ENCODE results near the gene NRP1.

NRP1 gene

DNA sequence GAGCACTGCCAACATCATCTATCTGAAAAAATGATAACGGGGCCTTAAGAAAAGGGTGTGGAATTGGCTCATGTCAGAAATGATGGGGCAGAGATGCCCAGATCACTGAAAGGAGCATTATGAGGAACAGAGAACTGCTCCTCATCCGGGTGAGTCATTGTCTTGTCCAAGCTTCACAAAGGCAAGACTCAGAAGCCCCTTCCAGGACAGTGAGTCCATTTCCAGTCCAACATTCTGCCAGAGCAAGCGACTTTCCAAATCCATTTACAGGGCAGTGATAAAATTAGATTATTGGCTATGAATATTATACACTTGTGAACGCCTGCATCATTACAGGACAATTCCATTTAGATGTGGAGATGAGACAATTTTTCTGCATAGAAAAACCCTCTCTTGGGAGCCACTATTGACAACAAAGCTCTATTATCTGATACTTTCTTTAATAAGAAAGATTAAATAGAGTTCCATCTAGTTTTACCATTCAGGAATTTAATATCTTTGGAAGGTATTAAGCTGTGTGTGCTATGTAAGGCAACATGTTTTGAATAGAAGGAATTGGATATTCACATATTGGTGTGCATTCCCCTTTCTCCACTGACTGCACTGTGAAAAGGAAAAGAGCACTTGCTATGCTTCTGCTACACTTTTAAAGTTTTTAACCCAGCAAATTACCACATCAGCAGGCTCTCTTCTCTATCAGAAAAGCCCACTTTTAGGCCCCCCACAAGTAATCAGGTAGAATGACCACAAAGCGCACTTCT, 159.6 kb downstream of the NRP1 start:
- no peak for FAIRE-seq

DNA sequence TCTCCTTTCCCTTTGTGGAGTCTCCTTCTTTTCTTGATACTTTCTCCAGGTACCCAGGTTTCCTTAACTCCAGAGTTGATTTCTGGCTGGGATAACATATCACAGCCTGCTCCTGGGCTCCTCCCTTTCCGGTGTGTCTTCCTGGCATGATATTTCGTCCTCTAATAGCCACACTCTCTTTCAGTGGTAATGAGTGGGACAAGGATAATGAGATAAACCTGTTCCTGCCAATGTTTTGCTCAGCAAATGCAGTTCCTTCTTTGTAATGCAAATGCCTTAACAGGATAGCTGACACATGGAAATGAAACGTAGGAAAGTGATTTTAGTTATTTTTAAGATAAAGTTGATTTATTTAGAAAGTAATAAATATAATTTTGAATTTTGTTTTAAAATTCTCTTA, 168.6 kb downstream of the NRP1 start:
- no peak for FAIRE-seq

DNA sequence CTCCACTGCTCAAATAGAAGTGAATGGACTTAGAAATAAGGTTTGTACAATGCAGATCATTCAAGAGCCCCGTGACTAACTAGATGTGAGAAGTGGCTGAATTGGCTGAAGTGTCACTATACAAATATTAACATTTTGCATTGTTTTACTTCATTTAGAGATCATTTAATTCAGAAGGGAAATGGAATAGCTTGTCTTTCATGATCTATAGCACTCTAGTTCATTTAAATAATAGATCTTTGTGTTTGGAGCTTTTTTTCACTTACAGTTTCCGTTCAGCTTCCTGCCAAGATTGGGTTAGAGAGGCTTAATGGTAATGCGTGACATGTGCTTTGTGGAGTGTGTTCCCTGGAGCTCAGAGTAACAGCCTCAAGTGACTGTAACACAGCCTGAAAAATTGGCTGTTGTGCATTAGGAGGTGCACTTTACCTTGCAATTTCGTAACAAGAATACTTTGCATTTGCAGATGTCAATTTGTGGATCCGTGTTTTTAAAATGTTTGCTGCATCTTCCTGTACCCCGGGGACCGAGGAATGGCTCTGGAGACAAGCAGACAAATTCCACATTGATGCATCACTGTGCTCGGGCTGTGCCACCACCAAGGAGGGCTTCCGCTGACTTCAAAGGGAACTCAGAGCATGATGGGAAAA, 170.3 kb downstream of the NRP1 start:
- FAIRE-seq = no peak

DNA sequence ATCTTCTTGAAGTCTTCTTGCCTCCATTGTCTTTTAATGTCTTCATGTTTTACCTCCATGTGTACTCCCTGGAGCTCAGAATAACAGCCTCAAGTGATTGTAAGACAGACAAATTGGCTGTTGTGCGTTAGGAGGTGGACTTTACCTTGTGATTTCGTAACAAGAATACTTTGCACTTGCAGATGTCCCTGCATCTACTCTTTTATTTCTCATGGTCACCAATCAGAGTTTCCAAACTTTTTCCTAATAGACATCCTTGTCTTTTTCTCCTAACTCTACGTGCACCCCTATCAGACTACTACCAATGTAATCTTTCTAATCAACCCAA, 172.3 kb downstream of the NRP1 start:
- no peak for FAIRE-seq

DNA sequence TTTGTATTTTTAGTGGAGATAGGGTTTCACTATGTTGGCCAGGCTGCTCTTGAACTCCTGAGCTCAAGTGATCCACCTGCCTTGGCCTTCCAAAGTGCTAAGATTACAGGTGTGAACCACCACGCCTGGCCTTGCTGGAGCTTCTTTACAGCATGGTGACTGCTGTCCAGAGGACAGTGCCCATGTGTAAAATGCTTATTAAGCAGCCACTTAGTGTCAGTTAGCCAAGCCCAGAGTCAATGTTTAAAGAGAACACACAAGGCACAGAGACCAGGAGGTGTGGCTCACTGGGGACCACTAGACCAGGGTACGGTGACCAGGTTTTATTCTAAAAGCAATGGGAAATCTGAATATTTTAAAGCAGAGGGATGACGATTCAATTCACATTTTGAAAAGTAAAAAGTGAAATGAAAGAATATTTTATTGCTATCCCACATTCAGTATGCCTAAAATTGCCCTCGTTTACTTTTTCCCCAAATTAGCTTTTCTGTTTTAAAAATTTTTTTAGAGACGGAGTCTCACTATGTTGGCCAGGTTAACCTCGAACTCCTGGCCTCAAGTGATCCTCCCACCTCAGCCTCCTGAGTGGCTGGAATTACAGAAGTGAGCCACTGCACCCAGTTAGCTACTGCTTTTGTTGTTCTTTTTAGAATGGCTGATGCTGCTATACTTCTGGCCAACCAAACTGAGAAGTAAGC, 172.8 kb downstream of the NRP1 start:
- no peak for FAIRE-seq

DNA sequence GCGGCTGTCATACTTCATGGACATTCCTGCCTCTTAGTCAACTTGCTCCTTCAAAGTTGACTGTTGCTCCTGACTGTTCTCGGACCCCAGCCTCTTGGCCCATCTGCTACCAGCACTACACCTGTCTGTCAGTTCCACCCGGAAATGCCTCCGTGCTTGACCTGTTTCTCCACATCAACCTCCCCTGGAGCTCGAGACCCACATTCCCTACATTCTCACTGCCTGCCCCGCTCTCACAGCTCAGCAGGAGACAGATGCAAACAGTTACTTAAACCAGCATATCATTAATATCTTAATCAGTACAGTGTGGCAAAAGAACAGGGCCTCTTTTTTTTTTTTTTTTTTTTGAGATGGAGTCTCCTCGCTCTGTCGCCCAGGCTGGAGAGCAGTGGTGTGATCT, 174.3 kb downstream of the NRP1 start:
- no peak for FAIRE-seq

DNA sequence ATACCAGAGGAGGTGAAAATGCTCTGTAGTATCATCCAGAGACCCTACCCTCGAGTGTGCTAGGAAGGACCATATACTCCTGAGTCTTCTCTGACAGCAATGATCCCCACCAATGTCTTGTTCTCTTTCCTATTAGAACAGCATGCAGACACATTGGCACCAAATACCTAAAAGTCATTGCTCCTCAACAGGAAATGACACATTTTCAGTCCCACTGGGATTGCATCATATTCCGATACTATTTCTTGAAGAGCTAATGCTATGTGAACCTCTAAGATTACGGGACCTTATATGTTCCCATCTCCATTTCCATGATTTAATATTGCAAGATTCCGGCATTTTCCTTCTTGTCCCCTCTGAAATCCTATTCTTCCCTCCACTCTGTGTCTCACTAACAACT, 177.4 kb downstream of the NRP1 start:
- no peak for FAIRE-seq

DNA sequence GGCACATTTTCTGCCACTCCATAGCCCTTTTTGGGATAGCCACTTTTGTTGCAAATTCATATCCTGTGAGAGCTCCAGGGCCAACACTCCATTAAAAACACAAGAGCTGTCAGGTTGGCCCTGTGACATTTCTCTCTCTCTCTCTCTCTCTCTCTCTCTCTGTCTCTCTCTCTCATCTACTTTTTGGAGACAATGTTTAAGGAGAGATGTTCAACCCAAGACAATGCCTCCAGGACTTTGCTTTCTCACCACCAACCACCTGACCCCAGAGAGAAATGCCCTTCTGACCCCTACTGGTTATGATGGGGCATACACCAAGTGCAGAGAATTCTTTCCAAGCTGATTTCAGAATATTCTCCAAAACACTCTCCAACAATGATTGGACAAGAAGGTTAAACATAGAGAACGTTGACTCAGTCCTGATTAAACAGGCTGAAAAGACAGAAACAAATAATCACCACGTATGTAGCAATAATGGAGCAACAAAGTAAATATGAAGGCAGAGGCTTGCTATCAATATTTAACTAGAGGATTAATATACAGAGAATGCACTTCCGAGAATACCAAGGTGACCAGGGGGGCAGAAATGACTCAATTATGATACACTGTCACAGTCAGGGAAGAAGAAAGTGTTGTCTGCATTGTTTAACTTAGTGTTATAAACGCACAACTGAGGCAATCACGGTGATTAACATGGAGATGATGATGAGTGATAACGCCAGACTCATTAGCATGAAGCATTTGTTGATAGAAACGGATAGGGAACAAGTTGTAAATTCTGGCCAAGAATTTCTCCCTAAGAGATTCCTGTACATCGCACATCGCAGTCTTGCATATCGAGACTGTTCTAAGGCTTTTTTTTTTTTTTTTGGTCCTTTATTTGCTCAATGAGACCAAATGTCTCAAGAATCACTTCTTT, 178.5 kb downstream of the NRP1 start:
- no peak for FAIRE-seq

DNA sequence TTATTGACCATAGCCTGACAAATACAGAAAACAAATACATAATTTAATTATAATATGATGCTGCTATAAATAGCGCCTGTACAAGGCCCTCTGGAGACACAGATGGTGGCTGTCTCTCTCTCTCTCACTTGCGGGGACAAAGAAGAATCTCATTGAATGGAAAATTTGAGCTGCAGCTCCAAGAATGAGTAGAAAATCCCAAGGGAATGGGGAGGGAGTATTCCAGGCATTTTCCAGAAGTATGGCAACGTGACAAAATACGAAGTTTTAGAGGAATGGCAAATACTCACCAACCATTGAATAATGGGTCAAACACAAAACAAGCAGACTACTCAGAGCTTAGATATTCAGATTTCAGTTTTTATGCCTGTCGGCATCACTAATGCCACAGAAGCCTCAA, 179.9 kb downstream of the NRP1 start:
- FAIRE-seq = no peak

DNA sequence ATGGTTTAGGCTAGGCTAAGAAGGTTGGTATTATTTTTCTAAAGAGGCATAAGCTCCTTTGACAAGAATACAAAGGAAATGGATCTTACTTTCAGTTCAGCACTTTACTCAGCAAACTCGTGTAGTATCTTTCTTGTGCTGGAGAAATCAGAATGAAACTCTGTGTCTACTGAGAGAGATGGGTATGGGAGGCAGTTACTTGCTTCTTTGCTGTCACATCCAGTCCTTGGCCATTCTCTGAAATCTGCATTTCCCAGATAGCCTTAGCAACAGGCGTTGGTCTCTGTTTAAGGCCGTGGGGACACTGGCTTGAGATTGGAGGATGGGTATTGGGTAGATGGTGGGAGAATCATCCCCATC, 180.5 kb downstream of the NRP1 start:
- FAIRE-seq = no peak

DNA sequence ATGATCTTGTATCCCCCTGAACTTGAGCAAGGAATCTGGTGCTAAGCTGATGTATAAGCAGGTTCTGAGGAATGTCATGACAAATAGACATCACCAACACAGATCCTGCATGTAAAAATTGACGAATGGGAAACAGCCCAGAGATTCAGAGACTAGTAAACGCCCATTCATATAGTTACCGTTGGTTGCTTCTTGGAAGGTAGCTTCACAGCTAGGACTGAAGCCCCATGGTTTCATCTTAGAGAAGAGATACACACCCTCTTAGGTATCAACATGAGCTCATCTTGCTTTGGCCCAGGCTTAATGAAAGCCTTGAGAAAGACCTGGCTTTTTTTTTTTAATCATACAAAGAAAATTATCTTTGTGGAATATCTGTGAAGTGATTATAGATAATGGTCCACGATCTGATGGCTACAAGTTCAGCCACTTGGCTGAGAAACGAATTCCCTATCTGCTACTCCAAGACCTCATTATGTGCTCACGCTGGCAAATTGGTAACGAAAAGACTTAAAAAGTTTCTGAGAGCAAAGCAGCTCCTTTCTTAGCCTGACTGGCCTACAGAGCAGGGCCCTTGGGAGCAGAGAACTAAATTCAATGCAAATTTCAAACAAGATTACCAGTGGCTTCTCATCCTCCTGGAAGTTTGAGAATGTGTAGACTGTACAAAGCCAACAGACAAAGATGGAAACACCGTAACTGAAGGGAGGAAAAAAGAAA, 181.1 kb downstream of the NRP1 start:
- no peak for FAIRE-seq

DNA sequence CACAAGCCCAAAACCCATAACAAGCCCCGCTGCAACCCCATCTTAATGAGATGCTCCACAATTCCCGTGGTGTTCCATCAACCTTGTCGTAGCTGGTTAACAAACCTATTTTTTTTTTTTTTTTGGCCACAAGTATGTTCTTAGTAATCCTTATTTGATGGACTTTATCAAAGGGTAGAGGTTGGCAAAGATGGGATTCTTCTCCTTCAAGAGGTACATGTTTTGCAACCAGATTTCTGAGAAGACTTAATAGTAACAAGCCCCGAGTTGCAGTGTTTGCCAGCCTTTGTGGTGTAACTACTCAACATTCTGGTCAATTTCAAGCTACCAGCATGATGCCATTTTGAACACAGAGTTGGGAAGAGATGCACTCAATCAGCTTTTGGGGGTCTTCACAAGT, 181.7 kb downstream of the NRP1 start:
- no peak for FAIRE-seq

DNA sequence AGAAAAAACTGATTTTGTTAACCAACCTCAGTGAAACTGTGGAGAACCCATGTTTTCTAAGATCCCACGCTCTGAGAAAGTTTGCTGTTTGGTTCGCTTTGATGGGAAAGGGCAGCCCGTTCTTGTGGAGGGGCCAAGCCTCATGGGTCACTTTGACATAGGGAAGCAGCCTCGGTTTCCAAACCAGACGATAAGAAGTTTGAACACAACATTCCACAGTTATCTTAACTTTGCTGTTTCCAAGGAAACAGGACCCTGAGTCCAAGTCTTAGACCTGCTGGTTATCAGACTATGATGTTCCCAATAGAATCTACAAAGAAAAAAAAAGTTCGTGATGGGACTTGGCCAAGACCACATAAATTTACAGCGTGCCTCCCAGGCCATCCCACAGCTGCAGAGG, 182.3 kb downstream of the NRP1 start:
- no peak for FAIRE-seq

DNA sequence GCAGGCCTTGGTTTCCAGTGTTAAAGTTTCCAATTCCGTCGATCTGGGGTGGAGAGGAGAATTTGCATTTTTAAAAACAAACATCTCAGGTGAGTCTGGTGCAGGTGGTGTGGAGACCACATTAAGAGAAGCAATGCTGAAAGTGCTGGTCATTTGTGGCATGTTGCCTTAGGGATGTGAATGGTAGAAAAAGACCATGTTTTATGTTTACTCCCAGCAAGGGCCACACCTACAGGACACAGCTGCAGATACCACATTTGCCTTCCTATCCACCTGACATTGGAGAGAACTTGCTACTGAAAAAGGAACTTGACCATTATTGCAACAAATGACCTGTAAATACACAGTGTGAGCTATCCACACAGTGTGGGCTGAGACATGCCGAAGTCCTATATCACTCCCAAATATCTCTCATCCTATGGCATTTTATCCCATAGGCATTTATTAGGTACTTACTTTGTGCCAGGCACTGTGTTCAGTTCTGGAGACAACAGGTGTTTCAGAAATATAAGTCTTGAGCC, 183.1 kb downstream of the NRP1 start:
- FAIRE-seq = no peak

DNA sequence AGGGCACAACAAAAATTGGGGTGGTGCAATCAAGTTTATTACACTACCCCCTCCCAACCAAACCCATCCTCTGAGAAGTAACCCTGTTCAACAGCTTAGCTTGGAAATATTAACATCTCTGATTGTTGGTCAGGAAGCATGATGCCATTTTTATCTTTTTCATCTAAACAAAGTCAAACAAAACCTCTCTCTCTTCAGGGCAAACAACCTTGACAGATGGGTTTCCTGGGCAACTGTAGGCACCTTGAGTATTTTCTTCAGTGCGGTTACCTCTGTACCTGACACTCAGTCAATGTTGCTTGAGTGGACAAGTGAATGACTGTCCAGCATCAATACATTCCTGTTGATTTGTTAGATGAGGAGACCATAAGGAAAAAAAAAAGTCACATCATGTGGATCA, 183.6 kb downstream of the NRP1 start:
- no peak for FAIRE-seq

DNA sequence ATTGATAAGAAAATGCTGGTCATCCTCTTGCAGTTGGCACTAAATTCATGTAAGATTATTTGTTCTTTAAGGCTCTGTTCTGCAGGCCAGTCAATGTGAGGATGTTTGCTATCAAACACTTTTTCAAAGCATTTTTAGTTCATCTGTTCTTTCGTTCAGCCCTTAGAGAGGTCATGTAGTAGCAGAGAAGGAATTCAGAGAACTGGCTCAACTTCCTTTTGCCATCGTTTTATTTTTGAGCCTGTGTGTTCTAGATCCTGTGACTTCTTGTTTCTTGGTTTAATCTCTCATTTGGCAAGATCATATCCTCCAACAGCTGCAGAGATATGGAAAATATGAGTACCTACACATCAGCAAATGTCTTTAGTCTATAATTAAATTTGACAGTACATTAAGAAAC, 184.3 kb downstream of the NRP1 start:
- FAIRE-seq = no peak

DNA sequence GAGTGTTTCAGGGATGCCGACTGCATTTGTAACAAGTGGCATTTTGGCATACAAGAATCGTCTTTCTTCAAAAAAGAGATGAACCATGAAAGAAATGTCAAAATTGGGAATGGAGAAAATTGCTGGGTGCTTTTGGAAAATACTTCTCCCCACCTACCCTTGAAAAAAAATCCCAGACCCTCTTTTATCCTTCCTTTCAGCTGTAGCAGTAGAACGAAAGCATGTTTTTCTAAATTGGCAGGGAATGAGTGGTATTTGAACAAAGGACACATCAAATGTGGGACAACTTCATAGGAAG, 187.5 kb downstream of the NRP1 start:
- no peak for FAIRE-seq

DNA sequence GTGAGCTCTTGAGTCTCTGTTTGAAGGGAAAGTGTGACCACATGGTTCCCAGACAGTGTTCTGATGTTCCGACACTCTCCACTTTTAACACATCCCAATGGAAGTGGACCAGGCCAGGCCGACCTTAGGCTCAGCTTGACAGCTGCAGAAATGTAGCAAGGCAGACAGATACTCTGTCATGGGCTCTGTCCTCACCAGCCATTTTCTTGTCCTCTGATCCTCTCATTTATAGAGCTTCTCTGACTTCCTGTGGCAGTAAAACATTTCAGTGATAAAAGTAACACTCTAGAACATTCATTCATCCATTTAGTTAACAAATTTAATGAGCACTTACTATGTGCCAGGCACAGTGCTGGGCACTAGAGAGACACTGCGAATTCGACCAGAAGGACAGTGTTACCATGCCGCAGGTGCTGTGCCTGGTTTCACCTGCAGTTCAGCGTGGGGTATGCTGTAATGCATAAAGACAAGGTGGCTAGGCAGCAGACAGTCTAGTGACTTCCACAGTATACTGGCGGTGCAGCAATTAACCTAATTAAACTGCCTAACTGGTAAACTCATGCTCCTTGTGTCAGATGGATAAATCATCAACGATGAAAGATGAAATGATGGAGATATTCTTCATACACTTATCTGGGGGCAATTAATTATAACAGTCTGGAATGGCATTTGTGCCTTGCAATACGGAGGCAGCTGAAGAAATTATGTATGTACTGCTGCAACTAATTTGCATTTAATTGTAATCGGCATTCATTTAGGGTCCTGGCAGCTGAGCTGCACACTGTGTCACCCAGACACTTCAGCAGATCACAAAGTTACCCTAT, 188.1 kb downstream of the NRP1 start:
- no peak for FAIRE-seq

DNA sequence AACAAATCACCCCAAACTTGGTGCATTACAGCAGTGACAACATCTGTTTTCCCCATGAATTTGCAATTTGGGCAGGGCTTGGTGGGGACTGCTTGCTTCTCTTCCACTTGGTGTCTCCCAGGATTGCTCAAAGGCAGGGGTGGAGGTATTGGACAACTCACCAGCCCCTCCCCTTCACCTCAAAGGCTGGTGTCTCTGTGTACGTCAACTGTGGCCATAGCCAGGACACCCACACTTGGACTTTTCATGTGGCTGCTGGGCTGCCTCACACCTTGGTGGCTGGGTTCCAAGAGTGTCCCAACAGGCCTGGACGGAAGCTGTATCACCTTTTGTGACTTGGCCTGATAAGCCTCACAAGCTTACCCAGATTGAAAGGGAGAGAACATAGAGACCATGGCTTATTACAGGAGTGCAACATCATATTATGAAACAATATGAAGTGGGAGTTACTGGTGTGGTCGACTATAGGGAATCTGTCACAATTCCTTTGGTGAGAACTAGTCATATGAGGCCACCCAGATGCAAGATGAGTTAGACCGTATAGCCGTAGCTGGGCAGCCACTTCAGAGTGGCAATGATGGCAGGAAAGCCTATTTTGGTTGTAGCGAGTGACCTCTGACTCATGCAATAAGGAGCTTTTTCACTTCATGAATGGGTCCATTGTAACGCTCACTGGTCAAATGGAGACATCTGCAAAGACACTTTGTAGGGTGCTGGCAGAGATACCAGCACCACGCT, 188.8 kb downstream of the NRP1 start:
- no peak for FAIRE-seq

DNA sequence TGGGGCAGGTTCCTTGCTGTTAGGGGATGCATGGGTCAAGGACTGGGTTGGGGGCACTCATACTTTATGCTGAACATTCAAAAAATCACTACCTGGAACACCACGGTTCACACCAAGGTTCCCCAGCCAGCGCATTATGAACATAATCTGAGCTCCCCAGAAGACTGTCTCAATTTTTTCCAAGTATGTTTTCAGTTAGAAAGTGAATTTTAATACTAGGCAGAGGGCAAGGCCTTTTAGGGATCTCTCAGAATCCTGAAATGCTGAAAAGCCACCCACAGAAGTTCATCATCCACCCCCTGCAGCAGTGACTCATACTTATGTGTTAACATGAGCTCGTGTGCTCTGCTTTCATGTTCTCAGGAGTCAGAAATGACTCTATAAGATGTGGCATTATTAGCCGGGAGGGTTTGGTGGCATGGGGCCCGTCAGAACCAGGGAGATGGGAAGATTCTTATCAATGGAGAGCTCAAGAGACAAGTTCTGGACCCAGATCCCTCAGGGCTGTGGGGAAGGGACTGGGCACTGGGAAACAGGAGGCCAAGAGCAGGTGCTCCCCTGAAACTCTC, 191.2 kb downstream of the NRP1 start:
- FAIRE-seq = no peak

DNA sequence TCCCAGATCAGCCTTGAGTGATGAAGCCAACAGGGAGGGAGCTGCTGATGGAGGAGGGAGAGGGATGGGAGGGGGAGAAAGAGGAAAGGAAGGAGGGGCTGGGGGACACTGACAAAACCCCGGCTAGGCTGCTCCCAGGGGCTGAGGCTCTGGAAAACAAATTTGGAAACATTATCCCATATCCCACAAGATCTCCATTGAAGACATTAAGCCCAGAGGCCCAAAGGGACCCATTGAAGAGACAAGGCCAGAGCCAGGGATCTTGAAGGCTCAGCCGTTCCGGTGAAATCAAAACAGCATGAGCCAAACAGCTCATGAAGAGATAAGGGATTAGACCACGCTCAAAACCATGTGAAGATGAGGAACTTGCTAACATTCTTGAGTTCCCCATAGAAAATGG, 192.2 kb downstream of the NRP1 start:
- FAIRE-seq = no peak

Measured in G401.6 (cell line).